GM20000 (cell line): ENCODE data around the gene SLC9A1.
A peak's percentile ranks its signal among the peaks of the same experiment; 100 is the strongest.
"Not testable (repeated sequence)": the region's sequence is repeated elsewhere in the genome, so short reads cannot be mapped to it uniquely, and the experiment has no call there.

Source experiments
- DNase-seq: peaks from one replicate; pipeline ENCODE4 v3.0.0; 2012; ENCODE audit warnings: low spot score
- CTCF ChIP-seq: IDR thresholded peaks from 2 replicates; pipeline ENCODE4 v1.5.1; 2012; ENCODE audit warnings: mild to moderate bottlenecking, control low read depth; ENCODE audit errors: extremely low read depth, missing control alignments

Gene SLC9A1

GRCh38 chr1:27154991-27155781 lies at the start of gene SLC9A1:
Gene SLC9A1, minus strand, starts transcription at chr1:27155125. Its CDS starts 791 bp downstream, at chr1:27154334.
- TF ChIP-seq CTCF: peak; percentile 76
- DNase-seq: peak; percentile 94

GRCh38 chr1:27203946-27204345 lies 49.0 kb upstream of the SLC9A1 start:
- TF ChIP-seq CTCF: no peak
- no peak for DNase-seq

- DNase-seq: no peak
- TF ChIP-seq CTCF: no peak
Observed at GRCh38 chr1:27201295-27201694, 46.4 kb upstream of the SLC9A1 start.

- DNase-seq: no peak
- TF ChIP-seq CTCF: no peak
Observed at GRCh38 chr1:27193194-27193593, 38.3 kb upstream of the SLC9A1 start.

GRCh38 chr1:27192039-27192529 lies 37.2 kb upstream of the SLC9A1 start:
- DNase-seq: no peak
- TF ChIP-seq CTCF: no peak

- not testable (repeated sequence) for DNase-seq
Observed at GRCh38 chr1:27184665-27185064, 29.7 kb upstream of the SLC9A1 start.

GRCh38 chr1:27179979-27180378 lies 25.1 kb upstream of the SLC9A1 start:
- no peak for TF ChIP-seq CTCF
- no peak for DNase-seq

GRCh38 chr1:27179379-27179778 lies 24.5 kb upstream of the SLC9A1 start:
- no peak for TF ChIP-seq CTCF
- DNase-seq: no peak
